Right cardiac atrium (tissue), 5 donors: ENCODE data around the gene FMN1. TPM values are rescaled to one million over a fixed set of nuclear protein-coding genes. Genes with fewer than 3 reads are reported as not detected.

Source experiments
- ATAC-seq, 2 donors: fragments of 200-7000 bp; cut with Tn5 transposase; one replicate each; pipeline versions ENCODE4 v1.8.0 to v1.9.1; 2020; ENCODE audit warnings: moderate library complexity in 2 of 2, mild to moderate bottlenecking in 1 of 2
- DNase-seq, 3 donors: peaks; one replicate each; pipeline ENCODE4 v3.0.0-alpha.2; 2020
- H3K27ac ChIP-seq: one replicate; pipeline ENCODE4 v1.5.1; 2013; ENCODE audit warnings: mild to moderate bottlenecking, low read length, control low read depth, moderate library complexity
- H3K27me3 ChIP-seq: one replicate; pipeline ENCODE4 v1.6.1; 2013; ENCODE audit not compliant: control insufficient read depth, insufficient read depth
- H3K4me1 ChIP-seq: one replicate; pipeline ENCODE4 v1.6.1; 2013; ENCODE audit warnings: low read length; ENCODE audit not compliant: control insufficient read depth, insufficient read depth
- H3K4me3 ChIP-seq: one replicate; pipeline ENCODE4 v1.5.1; 2013; ENCODE audit warnings: low read length, control low read depth
- H3K9me3 ChIP-seq: one replicate; pipeline ENCODE4 v1.6.1; 2013; ENCODE audit warnings: low read length; ENCODE audit not compliant: control insufficient read depth
- WGBS: extraction: QIAGEN DNeasy Blood & Tissue Kit; methylation state at CpG from one replicate; pipeline ENCODE4 v1.1.7; 2013; 5-methylcytosine and 5-hydroxymethylcytosine counted together
- intact Hi-C, 4 donors: fragments of 100-400 bp; cut with DNase I; formaldehyde crosslinking; loops; one replicate each; pipeline versions ENCODE4 v1.11.0 to v1.14.0; 2022 to 2023
- polyA plus RNA-seq: library from polyadenylated mRNA; stranded (reverse); fragments of 200-250 nt; gene quantifications from one replicate; pipeline ENCODE4 v1.2.3, GENCODE V29; 2013
- total RNA-seq, 4 donors: library from RNA; stranded (reverse); fragmentation: NEBNext Ultra II Directional; extraction: Animal tissue kit (Norgen Biotek cat#: 25700); gene quantifications; one replicate each; pipeline ENCODE4 v1.2.1, GENCODE V29; 2021
- donor health status: healthy with polysubstance abuse.
- donor health status: DM: no; HTN: yes; CAD: no.
- donor health status: DM: no; HTN: no; CAD: no.
- donor health status: DM: no; HTN: yes; CAD: no; lungs with severe emphysema.
- donor health status: DM: yes; HTN: yes; CAD: no.

Gene FMN1
- total and polyA plus RNA-seq, 5 donors: 0.63 to 8.5 (median 3.5) TPM

GRCh38 chr15:32802286-32802936, 392.1 kb downstream of the FMN1 start:
- Histone ChIP-seq H3K27ac (no peak overlapping the region), H3K27me3 (no peaks in the 10 kb centered on the region), H3K4me3 (no peak overlapping the region), H3K9me3 (peaks cover 2% of the 10 kb centered on the region), H3K4me1 (no peaks in the 10 kb centered on the region)
- 69% methylated on average over 10 of the region's 10 CpGs for WGBS
- ATAC-seq (no peak), DNase-seq (no peak)
- intact Hi-C loops: no loop called here

GRCh38 chr15:32799936-32800535, 394.5 kb downstream of the FMN1 start:
- ATAC-seq (no peak), DNase-seq (no peak)
- H3K4me3 ChIP-seq: no peak overlapping the region
- no peak overlapping the region for H3K27ac ChIP-seq
- no peaks in the 10 kb centered on the region for H3K4me1 ChIP-seq
- WGBS: 87% methylated on average over 6 of the region's 6 CpGs
- H3K9me3 ChIP-seq: no peaks in the 10 kb centered on the region
- H3K27me3 ChIP-seq: no peaks in the 10 kb centered on the region
- intact Hi-C loops: no loop called here

- H3K4me3 ChIP-seq: no peak overlapping the region
- intact Hi-C loops: no loop called here
- ATAC-seq: no peak
Observed at GRCh38 chr15:32796856-32797255, 397.7 kb downstream of the FMN1 start.

GRCh38 chr15:32794973-32795372, 399.5 kb downstream of the FMN1 start:
- no peaks in the 10 kb centered on the region for H3K4me1 ChIP-seq
- no peak for DNase-seq
- ATAC-seq: no peak
- WGBS: 76% methylated on average over 3 of the region's 3 CpGs
- no peaks in the 10 kb centered on the region for H3K9me3 ChIP-seq
- H3K27me3 ChIP-seq: no peaks in the 10 kb centered on the region
- H3K27ac ChIP-seq: no peak overlapping the region
- H3K4me3 ChIP-seq: no peak overlapping the region
- intact Hi-C loops: no loop called here

More at GRCh38 chr15:32796856-32797255, 397.7 kb downstream of the FMN1 start:
- Histone ChIP-seq H3K27ac (no peak overlapping the region), H3K9me3 (no peaks in the 10 kb centered on the region), H3K4me1 (no peaks in the 10 kb centered on the region), H3K27me3 (no peaks in the 10 kb centered on the region)
- no peak for DNase-seq
- 46% methylated on average over 3 of the region's 3 CpGs for WGBS

GRCh38 chr15:32792436-32792835, 402.1 kb downstream of the FMN1 start:
- no peak for DNase-seq
- Histone ChIP-seq H3K4me3 (no peak overlapping the region), H3K27ac (no peak overlapping the region), H3K9me3 (no peaks in the 10 kb centered on the region), H3K27me3 (no peaks in the 10 kb centered on the region), H3K4me1 (no peaks in the 10 kb centered on the region)
- 58% methylated on average over 2 of the region's 2 CpGs for WGBS
- intact Hi-C loops: no loop called here
- no peak for ATAC-seq

GRCh38 chr15:32790352-32790999, 404.0 kb downstream of the FMN1 start:
- Histone ChIP-seq H3K9me3 (no peaks in the 10 kb centered on the region), H3K4me3 (no peak overlapping the region), H3K4me1 (no peaks in the 10 kb centered on the region), H3K27me3 (no peaks in the 10 kb centered on the region), H3K27ac (no peak overlapping the region)
- DNase-seq (no peak), ATAC-seq (no peak)
- intact Hi-C loops: no loop called here
- WGBS: 81% methylated on average over 2 of the region's 2 CpGs

GRCh38 chr15:32787949-32788348, 406.6 kb downstream of the FMN1 start:
- intact Hi-C loops: no loop called here
- 57% methylated on average over 5 of the region's 5 CpGs for WGBS
- ATAC-seq: no peak

GRCh38 chr15:32786906-32787305, 407.6 kb downstream of the FMN1 start:
- 66% methylated on average over 7 of the region's 7 CpGs for WGBS

More at GRCh38 chr15:32787949-32788348, 406.6 kb downstream of the FMN1 start:
- no peak for DNase-seq
- no peak overlapping the region for H3K27ac ChIP-seq
- H3K9me3 ChIP-seq: no peaks in the 10 kb centered on the region
- no peaks in the 10 kb centered on the region for H3K27me3 ChIP-seq
- H3K4me3 ChIP-seq: no peak overlapping the region
- no peaks in the 10 kb centered on the region for H3K4me1 ChIP-seq

GRCh38 chr15:32784581-32784980, 409.9 kb downstream of the FMN1 start:
- no peak overlapping the region for H3K27ac ChIP-seq
- no peaks in the 10 kb centered on the region for H3K27me3 ChIP-seq
- DNase-seq (no peak), ATAC-seq (no peak)
- H3K4me1 ChIP-seq: no peaks in the 10 kb centered on the region
- intact Hi-C loops: no loop called here
- H3K9me3 ChIP-seq: no peaks in the 10 kb centered on the region
- no peak overlapping the region for H3K4me3 ChIP-seq

More at GRCh38 chr15:32786906-32787305, 407.6 kb downstream of the FMN1 start:
- H3K4me1 ChIP-seq: no peaks in the 10 kb centered on the region
- DNase-seq (no peak), ATAC-seq (no peak)
- H3K27ac ChIP-seq: no peak overlapping the region
- intact Hi-C loops: no loop called here
- no peaks in the 10 kb centered on the region for H3K9me3 ChIP-seq
- H3K27me3 ChIP-seq: no peaks in the 10 kb centered on the region
- H3K4me3 ChIP-seq: no peak overlapping the region

- intact Hi-C loops: no loop called here
- 64% methylated on average over 3 of the region's 3 CpGs for WGBS
- DNase-seq: no peak
Observed at GRCh38 chr15:32781781-32782180, 412.7 kb downstream of the FMN1 start.

GRCh38 chr15:32778391-32779176, 415.9 kb downstream of the FMN1 start:
- ATAC-seq: no peak
- Histone ChIP-seq H3K4me1 (no peaks in the 10 kb centered on the region), H3K4me3 (no peak overlapping the region), H3K9me3 (no peaks in the 10 kb centered on the region), H3K27ac (no peak overlapping the region), H3K27me3 (no peaks in the 10 kb centered on the region)
- intact Hi-C loops: no loop called here
- DNase-seq: no peak
- WGBS: 78% methylated on average over 4 of the region's 4 CpGs

More at GRCh38 chr15:32781781-32782180, 412.7 kb downstream of the FMN1 start:
- Histone ChIP-seq H3K4me3 (no peak overlapping the region), H3K27me3 (no peaks in the 10 kb centered on the region), H3K27ac (no peak overlapping the region), H3K4me1 (no peaks in the 10 kb centered on the region), H3K9me3 (no peaks in the 10 kb centered on the region)
- no peak for ATAC-seq
